HepG2 (cell line): Measurements from ENCODE around the gene CA10. TPM values are rescaled to one million over a fixed set of nuclear protein-coding genes. Genes with fewer than 3 reads are reported as not detected.

ENCODE experiments used
- ATAC-seq: fragments of 200-7000 bp; cut with Tn5 transposase; 3 replicates; pipeline ENCODE4 v1.9.1; 2020; ENCODE audit warnings: mild to moderate bottlenecking, moderate library complexity
- BruUV-seq: library from RNA; stranded (reverse); fragments of 400-500 nt; replicated peaks from 2 replicates; lab custom pipeline; 2021; lab: Mats Ljungman, UMichigan
- CTCF ChIA-PET: fragments of 300-600 bp; formaldehyde crosslinking; extraction: SDS; loops from one replicate; lab custom pipeline; 2021; ENCODE audit warnings: low total read pairs, inconsistent platforms, low intra/inter-chr PET ratio; lab: Yijun Ruan, JAX
- POLR2A ChIA-PET: fragments of 350-600 bp; sonication (Branson Sonifier 250); formaldehyde crosslinking; loops from one replicate; lab custom pipeline; 2020; ENCODE audit warnings: antibody characterized with exemption, inconsistent platforms; lab: Yijun Ruan, JAX
- DNase-seq: peaks from one replicate; pipeline ENCODE4 v3.0.0-alpha.2; 2015; ENCODE audit warnings: low spot score
- FAIRE-seq: peaks from 3 replicates; lab custom pipeline; 2011; peaks lifted over from hg19 to GRCh38; lab: Jason Lieb, UNC
- H2AFZ ChIP-seq: one replicate; pipeline ENCODE4 v1.6.1; 2011; ENCODE audit warnings: low read length, inconsistent platforms
- H3K27ac ChIP-seq: fragments of 300-600 bp; 3 replicates; pipeline ENCODE4 v1.8.0; 2011; ENCODE audit warnings: mixed run types, mild to moderate bottlenecking, mixed read lengths, low read length, inconsistent platforms; ENCODE audit not compliant: insufficient read depth; ENCODE audit errors: extremely low read length
- H3K27me3 ChIP-seq, 2 experiments: fragments of 200-600 bp in 1 of 2; 2 replicates in 1 of 2; 3 replicates in 1 of 2; pipeline versions ENCODE4 v1.6.0 to v1.8.0; 2011; ENCODE audit warnings: low read length in 2 of 2, mild to moderate bottlenecking in 2 of 2, moderate library complexity in 2 of 2, inconsistent platforms in 1 of 2; ENCODE audit not compliant: insufficient read depth in 2 of 2, control insufficient read depth in 1 of 2
- H3K36me3 ChIP-seq, 2 experiments: fragments of 200-600 bp in 1 of 2; replicated peaks in 1 of 2; 2 replicates in 1 of 2; 3 replicates in 1 of 2; pipeline versions ENCODE4 v1.5.1 to v1.8.0; 2011; ENCODE audit warnings: low read length in 2 of 2, inconsistent platforms in 1 of 2; ENCODE audit not compliant: insufficient read depth in 2 of 2, control insufficient read depth in 1 of 2
- H3K4me1 ChIP-seq: 2 replicates; pipeline ENCODE4 v1.5.1; 2012; ENCODE audit warnings: low read length, inconsistent platforms; ENCODE audit not compliant: insufficient read depth
- H3K4me2 ChIP-seq: 2 replicates; pipeline ENCODE4 v1.6.0; 2011; ENCODE audit warnings: low read depth, low read length, inconsistent platforms
- H3K4me3 ChIP-seq, 3 experiments: fragments of 200-600 bp in 1 of 3; sonication (generic), shearing (Covaris generic) in 1 of 3; replicated peaks in 1 of 3; 2 replicates each; pipeline ENCODE4 v1.5.1; 2011 to 2016; ENCODE audit warnings: low read length in 3 of 3, inconsistent platforms in 2 of 3, low read depth in 2 of 3, mild to moderate bottlenecking in 2 of 3, control low read depth in 1 of 3, mixed read lengths in 1 of 3; ENCODE audit not compliant: insufficient read depth in 1 of 3
- H3K79me2 ChIP-seq: one replicate; pipeline ENCODE4 v1.6.1; 2011; ENCODE audit warnings: low read length, inconsistent platforms; ENCODE audit not compliant: insufficient read depth
- H3K9ac ChIP-seq: 2 replicates; pipeline ENCODE4 v1.6.0; 2011; ENCODE audit warnings: mild to moderate bottlenecking, low read depth, low read length, inconsistent platforms; ENCODE audit not compliant: insufficient read depth
- H3K9me3 ChIP-seq: 2 replicates; pipeline ENCODE4 v1.5.1; 2012; ENCODE audit warnings: mild to moderate bottlenecking, low read length
- H4K20me1 ChIP-seq: 2 replicates; pipeline ENCODE4 v1.6.0; 2011; ENCODE audit warnings: inconsistent platforms, mild to moderate bottlenecking, low read length, moderate library complexity; ENCODE audit not compliant: insufficient read depth
- CBX1 ChIP-seq: IDR thresholded peaks from one replicate; pipeline ENCODE4 v1.6.1; 2016; ENCODE audit warnings: antibody characterized with exemption, low read depth
- KDM5A ChIP-seq: fragments of 200-600 bp; sonication (generic); IDR thresholded peaks from 2 replicates; pipeline ENCODE4 v1.7.0; 2018; ENCODE audit warnings: antibody characterized with exemption, mild to moderate bottlenecking, low read length, borderline replicate concordance
- PLSCR1 ChIP-seq: sonication (generic); formaldehyde crosslinking; IDR thresholded peaks from 2 replicates; pipeline ENCODE4 v1.5.0; 2020; ENCODE audit warnings: missing genetic modification reagents, mild to moderate bottlenecking, borderline replicate concordance
- PPARG ChIP-seq: conservative IDR thresholded peaks from 2 replicates; pipeline ENCODE4 v1.6.1; 2016; ENCODE audit warnings: missing biosample characterization, missing genetic modification reagents
- REL ChIP-seq: sonication (generic); formaldehyde crosslinking; conservative IDR thresholded peaks from 2 replicates; pipeline ENCODE4 v1.8.0; 2022; ENCODE audit warnings: mild to moderate bottlenecking, missing genetic modification reagents, moderate library complexity
- ZFP41 ChIP-seq: sonication (generic); formaldehyde crosslinking; IDR thresholded peaks from 2 replicates; pipeline ENCODE4 v1.4.0; 2020; ENCODE audit warnings: mild to moderate bottlenecking, missing genetic modification reagents, borderline replicate concordance
- ZIK1 ChIP-seq: sonication (generic); formaldehyde crosslinking; IDR thresholded peaks from 2 replicates; pipeline ENCODE4 v1.5.0; 2020; ENCODE audit warnings: mild to moderate bottlenecking, low read depth, missing genetic modification reagents, borderline replicate concordance
- ZNF10 ChIP-seq: sonication (generic); formaldehyde crosslinking; IDR thresholded peaks from 2 replicates; pipeline ENCODE4 v1.4.0; 2020; ENCODE audit warnings: mild to moderate bottlenecking, low read depth, missing genetic modification reagents, borderline replicate concordance
- ZNF276 ChIP-seq: sonication (generic); formaldehyde crosslinking; IDR thresholded peaks from 2 replicates; pipeline ENCODE4 v1.4.0; 2020; ENCODE audit warnings: mild to moderate bottlenecking, low read depth, missing genetic modification reagents
- ZNF382 ChIP-seq: sonication (generic); formaldehyde crosslinking; IDR thresholded peaks from 2 replicates; pipeline ENCODE4 v1.5.0; 2020; ENCODE audit warnings: missing genetic modification reagents, mild to moderate bottlenecking, borderline replicate concordance
- ZNF646 ChIP-seq: sonication (generic); formaldehyde crosslinking; IDR thresholded peaks from 2 replicates; pipeline ENCODE4 v1.9.0; 2021; ENCODE audit warnings: mild to moderate bottlenecking, missing genetic modification reagents
- WGBS: methylation state at CpG from one replicate; pipeline ENCODE4 v1.1.6; 2017; ENCODE audit warnings: low lambda C conversion rate; 5-methylcytosine and 5-hydroxymethylcytosine counted together
- in situ Hi-C: cut with HindIII; loops from 2 replicates; pipeline ENCODE4 v1.10.0; 2017; ENCODE audit warnings: low pct_unique_long_range_greater_than_20kb; ENCODE audit not compliant: extremely low pct_ligation_motif_present
- intact Hi-C: fragments of 100-400 bp; cut with micrococcal nuclease; formaldehyde crosslinking; loops from one replicate; pipeline ENCODE4 v1.10.0; 2022; ENCODE audit not compliant: unreplicated experiment
- polyA plus RNA-seq, 8 experiments: library from polyadenylated mRNA; depleted of rRNA in 3 of 8; stranded (reverse) in 7 of 8; unstranded in 1 of 8; fragments of >200 nt; fragmentation: Illumina TruSeq in 4 of 8; extraction: Trizol in 4 of 8; gene quantifications; 2 replicates each; pipeline versions ENCODE4 v1.2.1 to v1.2.3, GENCODE V29; 2011 to 2016; ENCODE audit warnings: low read depth in 4 of 8, missing spikeins in 1 of 8, mixed read lengths in 1 of 8; ENCODE audit not compliant: insufficient read depth in 1 of 8
- total RNA-seq, 5 experiments: library from RNA; depleted of rRNA; stranded (reverse); fragments of >200 nt; fragmentation: Illumina TruSeq; extraction: Trizol; gene quantifications; 2 replicates each; pipeline ENCODE4 v1.2.3, GENCODE V29; 2016; ENCODE audit warnings: low read depth in 1 of 5

The CA10 gene
- total and polyA plus RNA-seq, 2 of the 13 experiments (the other 11 are each of a cell fraction or from before 2014, with no cell fraction given): not detected

GRCh38 chr17:52120465-52120864 is 38.0 kb downstream of the CA10 start (continued):
- no peak for TF ChIP-seq ZNF10 (CRISPR knock-in tag)

GRCh38 chr17:52110923-52111581 is 47.5 kb downstream of the CA10 start:
- 2% methylated on average over 4 of the region's 4 CpGs for WGBS

More at GRCh38 chr17:52110923-52111581, 47.5 kb downstream of the CA10 start:
- Histone ChIP-seq H3K36me3 (no peaks in the 10 kb centered on the region), H3K4me2 (no peak overlapping the region), H3K4me3 (no peak overlapping the region), H3K27me3 (no peaks in the 10 kb centered on the region; a peak in 1 of 5 replicates), H3K4me1 (no peaks in the 10 kb centered on the region), H3K27ac (no peak overlapping the region), H4K20me1 (no peaks in the 10 kb centered on the region), H2AFZ (no peak overlapping the region), H3K9ac (no peak overlapping the region), H3K9me3 (peaks cover 13% of the 10 kb centered on the region; the same call in 1 of the 2 replicates), H3K79me2 (no peaks in the 10 kb centered on the region)
- BruUV-seq: no TSS peak
- intact Hi-C loops (no loop called here), in situ Hi-C loops (loop anchor here (25.0 kb wide), 1 partner anchor 249 kb away; no protein-coding TSS in a partner anchor)
- TF ChIP-seq PPARG (CRISPR knock-in tag) (no peak), ZNF646 (CRISPR knock-in tag) (no peak), ZNF382 (no peak), KDM5A (no peak), ZFP41 (CRISPR knock-in tag) (no peak), REL (CRISPR knock-in tag) (no peak), ZNF276 (no peak), CBX1 (no peak), PLSCR1 (no peak), ZIK1 (CRISPR knock-in tag) (no peak)
- no peak for ATAC-seq
- CTCF ChIA-PET: no interaction called here
- DNase-seq: no peak
- POLR2A ChIA-PET: no interaction called here
- FAIRE-seq: no peak
